Kidney (tissue), 14 donors: ENCODE results near the gene PLA2G2D. TPM values are rescaled to one million over a fixed set of nuclear protein-coding genes. Genes with fewer than 3 reads are reported as not detected.

Experiments used
- DNase-seq, 5 donors: peaks; one replicate each; pipeline ENCODE4 v3.0.0-alpha.2; 2013 to 2020
- FAIRE-seq: peaks from 2 replicates; lab custom pipeline; 2012; peaks lifted over from hg19 to GRCh38; lab: Jason Lieb, UNC
- H3K27ac ChIP-seq, 2 donors: one replicate each; pipeline ENCODE4 v1.7.0; 2013; ENCODE audit warnings: low read depth in 2 of 2, low read length in 2 of 2, inconsistent platforms in 1 of 2
- H3K27me3 ChIP-seq: one replicate; pipeline ENCODE4 v1.7.1; 2013; ENCODE audit warnings: low read length, inconsistent platforms; ENCODE audit not compliant: control insufficient read depth, insufficient read depth
- H3K36me3 ChIP-seq, 3 donors: one replicate each; pipeline versions ENCODE4 v1.7.0 to v1.7.1; 2013; ENCODE audit warnings: low read length in 3 of 3, control low read depth in 1 of 3, inconsistent platforms in 1 of 3; ENCODE audit not compliant: insufficient read depth in 3 of 3, control insufficient read depth in 2 of 3
- H3K4me1 ChIP-seq, 3 donors: one replicate each; pipeline versions ENCODE4 v1.7.0 to v1.7.1; 2013; ENCODE audit warnings: low read length in 3 of 3, inconsistent platforms in 1 of 3, low read depth in 1 of 3; ENCODE audit not compliant: control insufficient read depth in 2 of 3, insufficient read depth in 2 of 3
- H3K4me3 ChIP-seq, 3 donors: one replicate each; pipeline versions ENCODE4 v1.7.0 to v1.8.1; 2013; ENCODE audit warnings: low read length in 3 of 3, control low read depth in 1 of 3, inconsistent platforms in 1 of 3
- H3K9ac ChIP-seq, 3 donors: one replicate each; pipeline versions ENCODE4 v1.7.0 to v1.7.1; 2013; ENCODE audit warnings: low read length in 3 of 3, control low read depth in 1 of 3, inconsistent platforms in 1 of 3
- H3K9me3 ChIP-seq, 3 donors: one replicate each; pipeline versions ENCODE4 v1.7.0 to v1.7.1; 2013; ENCODE audit warnings: low read length in 3 of 3, control low read depth in 1 of 3, inconsistent platforms in 1 of 3; ENCODE audit not compliant: control insufficient read depth in 2 of 3, insufficient read depth in 1 of 3
- intact Hi-C: fragments of 100-400 bp; cut with DNase I; formaldehyde crosslinking; loops from one replicate; pipeline ENCODE4 v1.11.1; 2022
- polyA plus RNA-seq: library from polyadenylated mRNA; stranded (reverse); fragments of 350-450 nt; fragmentation: Illumina TruSeq; extraction: RNeasy Lipid Tissue Mini Kit (QIAGEN cat#74804); gene quantifications from one replicate; pipeline ENCODE4 v1.2.3, GENCODE V29; 2014; ENCODE audit warnings: low read depth, low replicate concordance; ENCODE audit not compliant: insufficient read depth
- total RNA-seq: library from RNA; stranded (reverse); fragmentation: NEBNext Ultra II Directional; extraction: Animal tissue kit (Norgen Biotek cat#: 25700); gene quantifications from one replicate; pipeline ENCODE4 v1.2.1, GENCODE V29; 2021
- TF ChIP-seq, protein P1 (sequence below): IDR thresholded peaks from 3 replicates; pipeline ENCODE4 v1.5.1; 2012; ENCODE audit warnings: mild to moderate bottlenecking, moderate library complexity, borderline replicate concordance; ENCODE audit not compliant: insufficient read depth; ENCODE audit errors: extremely low read depth
- donor health status: control.
- donor health status: control.
- donor health status: control.
- donor health status: control.
- donor health status: control.
- donor health status: DM: yes; HTN: yes; CAD: no.
- donor health status: Normal renal cell carcinoma (clear cell type).

Gene PLA2G2D
- total and polyA plus RNA-seq, 2 donors from 2014 or later, result 1.1 TPM; not detected in 1

DNA sequence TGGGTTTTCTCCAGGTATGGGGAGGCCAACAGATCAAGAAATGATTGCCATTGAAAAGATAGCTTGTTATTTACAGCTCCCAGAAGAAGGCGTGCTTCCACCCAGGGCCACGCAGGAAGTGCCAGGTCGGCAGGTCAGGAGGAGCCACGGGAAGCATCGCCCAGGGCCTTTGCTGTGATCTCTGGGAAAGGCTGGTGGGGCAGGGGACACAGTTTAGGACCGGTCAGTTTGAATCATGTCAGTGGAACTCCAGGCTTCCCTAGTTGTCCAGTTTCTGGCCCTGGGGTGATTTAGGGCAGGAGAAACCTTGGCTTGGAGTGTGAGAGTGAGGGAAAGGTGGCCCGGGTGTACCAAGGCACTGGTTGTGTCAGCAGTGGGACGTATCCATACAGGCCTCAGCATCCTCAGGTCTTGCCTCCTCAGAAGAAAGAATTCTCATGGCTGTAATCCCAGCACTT is 38.0 kb downstream of the PLA2G2D start:
- no peak overlapping the region for H3K9ac ChIP-seq
- no peak for FAIRE-seq

GRCh38 chr1:20080441-20081352 is 38.6 kb downstream of the PLA2G2D start:
- intact Hi-C loops, result no loop called here
- H3K27me3 ChIP-seq, result no peaks in the 10 kb centered on the region
- H3K9ac ChIP-seq, result no peak overlapping the region
- H3K36me3 ChIP-seq, result no peaks in the 10 kb centered on the region
- H3K4me3 ChIP-seq, result no peak overlapping the region
- TF ChIP-seq, protein P1, sequence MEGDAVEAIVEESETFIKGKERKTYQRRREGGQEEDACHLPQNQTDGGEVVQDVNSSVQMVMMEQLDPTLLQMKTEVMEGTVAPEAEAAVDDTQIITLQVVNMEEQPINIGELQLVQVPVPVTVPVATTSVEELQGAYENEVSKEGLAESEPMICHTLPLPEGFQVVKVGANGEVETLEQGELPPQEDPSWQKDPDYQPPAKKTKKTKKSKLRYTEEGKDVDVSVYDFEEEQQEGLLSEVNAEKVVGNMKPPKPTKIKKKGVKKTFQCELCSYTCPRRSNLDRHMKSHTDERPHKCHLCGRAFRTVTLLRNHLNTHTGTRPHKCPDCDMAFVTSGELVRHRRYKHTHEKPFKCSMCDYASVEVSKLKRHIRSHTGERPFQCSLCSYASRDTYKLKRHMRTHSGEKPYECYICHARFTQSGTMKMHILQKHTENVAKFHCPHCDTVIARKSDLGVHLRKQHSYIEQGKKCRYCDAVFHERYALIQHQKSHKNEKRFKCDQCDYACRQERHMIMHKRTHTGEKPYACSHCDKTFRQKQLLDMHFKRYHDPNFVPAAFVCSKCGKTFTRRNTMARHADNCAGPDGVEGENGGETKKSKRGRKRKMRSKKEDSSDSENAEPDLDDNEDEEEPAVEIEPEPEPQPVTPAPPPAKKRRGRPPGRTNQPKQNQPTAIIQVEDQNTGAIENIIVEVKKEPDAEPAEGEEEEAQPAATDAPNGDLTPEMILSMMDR, result no peak
- no peak for FAIRE-seq
- no peak overlapping the region for H3K27ac ChIP-seq
- H3K4me1 ChIP-seq, result peaks cover 0 to 2% (median 0%) of the 10 kb centered on the region in 3 donors
- no peaks in the 10 kb centered on the region for H3K9me3 ChIP-seq
- peak in 1 of 5 donors; percentile 11 for DNase-seq

More for the DNA sequence above, 38.0 kb downstream of the PLA2G2D start:
- TF ChIP-seq, protein P1, result no peak
- DNase-seq, result no peak
- no peaks in the 10 kb centered on the region for H3K9me3 ChIP-seq
- H3K36me3 ChIP-seq, result no peaks in the 10 kb centered on the region
- no peaks in the 10 kb centered on the region for H3K27me3 ChIP-seq
- H3K27ac ChIP-seq, result no peak overlapping the region
- peaks cover 0 to 2% (median 0%) of the 10 kb centered on the region in 3 donors for H3K4me1 ChIP-seq
- no peak overlapping the region for H3K4me3 ChIP-seq
- intact Hi-C loops, result no loop called here

- no peak overlapping the region for H3K9ac ChIP-seq
- H3K36me3 ChIP-seq, result no peaks in the 10 kb centered on the region
- DNase-seq, result no peak
- TF ChIP-seq, protein P1, result no peak
- no peak for FAIRE-seq
- H3K27ac ChIP-seq, result no peak overlapping the region
- no peaks in the 10 kb centered on the region for H3K27me3 ChIP-seq
- H3K4me1 ChIP-seq, result peaks cover 0 to 2% (median 0%) of the 10 kb centered on the region in 3 donors
- no peak overlapping the region for H3K4me3 ChIP-seq
- H3K9me3 ChIP-seq, result no peaks in the 10 kb centered on the region
- intact Hi-C loops, result no loop called here
These were observed 39.6 kb downstream of the PLA2G2D start for GRCh38 chr1:20079661-20080305.
